Measurements from ENCODE around the gene CFTR. TPM values are rescaled to one million over a fixed set of nuclear protein-coding genes. Genes with fewer than 3 reads are reported as not detected.

Gene CFTR
- total and polyA plus RNA-seq, 3 donors from 2014 or later, result 5.1 to 6.9 (median 5.1) TPM

DNA sequence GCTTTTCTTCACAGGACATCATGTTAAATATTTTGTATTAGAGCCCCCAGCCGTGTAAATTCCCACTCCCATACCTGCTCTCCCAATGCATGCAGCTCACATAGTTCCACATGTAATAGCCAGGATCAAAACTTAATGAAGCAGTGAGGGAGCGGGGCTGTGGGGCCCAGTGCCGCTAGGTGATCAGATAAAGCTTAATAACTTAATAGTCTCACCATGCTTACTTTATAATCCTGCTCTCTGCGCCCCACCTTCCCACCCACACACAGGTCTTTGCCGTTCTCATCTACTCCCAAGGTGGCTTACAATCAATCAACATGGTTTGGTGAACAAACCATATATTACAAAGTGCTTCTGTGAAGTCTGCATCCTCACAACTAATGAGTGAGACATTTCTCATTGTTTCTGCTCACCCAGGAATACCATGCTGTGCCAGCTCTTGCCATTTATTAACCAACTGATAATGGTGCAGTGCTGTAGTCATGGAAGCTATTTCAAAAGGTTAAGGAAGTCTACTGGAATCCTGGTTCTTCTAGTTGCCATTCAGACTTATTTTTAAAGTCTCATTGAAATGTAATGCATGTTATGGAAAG, 237.0 kb downstream of the CFTR start:
- Histone ChIP-seq H3K4me1 (no peaks in the 10 kb centered on the region), H3K27me3 (no peaks in the 10 kb centered on the region), H3K27ac (no peak overlapping the region), H3K4me3 (no peak overlapping the region), H3K36me3 (ENCODE audit: low read depth, missing control alignments) (no peaks in the 10 kb centered on the region), H3K9me3 (no peaks in the 10 kb centered on the region)
- DNase-seq, result no peak
- intact Hi-C loops (cut with DNase I; ENCODE audit: low total_unique reads), result no loop called here
- WGBS, 2 donors, result 71 to 75% methylated on average over 5 of the region's 5 CpGs
- TF ChIP-seq, protein P1, sequence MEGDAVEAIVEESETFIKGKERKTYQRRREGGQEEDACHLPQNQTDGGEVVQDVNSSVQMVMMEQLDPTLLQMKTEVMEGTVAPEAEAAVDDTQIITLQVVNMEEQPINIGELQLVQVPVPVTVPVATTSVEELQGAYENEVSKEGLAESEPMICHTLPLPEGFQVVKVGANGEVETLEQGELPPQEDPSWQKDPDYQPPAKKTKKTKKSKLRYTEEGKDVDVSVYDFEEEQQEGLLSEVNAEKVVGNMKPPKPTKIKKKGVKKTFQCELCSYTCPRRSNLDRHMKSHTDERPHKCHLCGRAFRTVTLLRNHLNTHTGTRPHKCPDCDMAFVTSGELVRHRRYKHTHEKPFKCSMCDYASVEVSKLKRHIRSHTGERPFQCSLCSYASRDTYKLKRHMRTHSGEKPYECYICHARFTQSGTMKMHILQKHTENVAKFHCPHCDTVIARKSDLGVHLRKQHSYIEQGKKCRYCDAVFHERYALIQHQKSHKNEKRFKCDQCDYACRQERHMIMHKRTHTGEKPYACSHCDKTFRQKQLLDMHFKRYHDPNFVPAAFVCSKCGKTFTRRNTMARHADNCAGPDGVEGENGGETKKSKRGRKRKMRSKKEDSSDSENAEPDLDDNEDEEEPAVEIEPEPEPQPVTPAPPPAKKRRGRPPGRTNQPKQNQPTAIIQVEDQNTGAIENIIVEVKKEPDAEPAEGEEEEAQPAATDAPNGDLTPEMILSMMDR (IDR thresholded peaks at IDR 0.05), result no peak
- no peak for TF ChIP-seq POLR2A (IDR thresholded peaks at IDR 0.05)

DNA sequence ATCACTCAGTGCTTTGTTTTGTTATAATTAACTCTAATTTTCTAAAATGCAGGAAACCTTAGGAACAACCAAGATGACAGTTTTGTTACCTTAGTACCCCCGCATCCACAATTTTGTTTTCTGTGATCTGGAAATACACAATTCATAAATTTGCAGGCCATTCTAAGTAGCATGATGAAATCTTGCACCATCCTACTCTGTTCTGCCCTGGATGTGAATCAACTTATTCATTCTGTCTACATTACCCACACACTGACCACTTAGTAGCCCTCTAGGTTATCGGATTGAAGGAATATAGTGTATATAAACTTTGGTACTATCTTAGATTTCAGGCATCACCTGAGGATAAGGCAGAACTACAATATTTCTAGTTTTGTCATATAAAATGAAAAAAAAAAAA, 237.5 kb downstream of the CFTR start:
- no peaks in the 10 kb centered on the region for H3K36me3 ChIP-seq (ENCODE audit: low read depth, missing control alignments)
- 91 to 94% methylated on average over 2 of the region's 2 CpGs for whole genome bisulfite sequencing, 2 donors
- no peak overlapping the region for H3K27ac ChIP-seq
- H3K9me3 ChIP-seq, result no peaks in the 10 kb centered on the region
- no peak for DNase-seq
- intact Hi-C loops (cut with DNase I; ENCODE audit: low total_unique reads), result no loop called here
- no peaks in the 10 kb centered on the region for H3K27me3 ChIP-seq
- no peak overlapping the region for H3K4me3 ChIP-seq
- H3K4me1 ChIP-seq, result no peaks in the 10 kb centered on the region
- TF ChIP-seq POLR2A (IDR thresholded peaks at IDR 0.05), result no peak
- TF ChIP-seq, protein P1 (IDR thresholded peaks at IDR 0.05), result no peak

Small RNA genes lying within 50 kb of the gene (small RNA-seq; reads per million reads assigned to genes)
- gene AC000111.1 (0 reads per million in 2 donors), gene AC000111.2 (0 reads per million in 2 donors)

Other genes starting within 250 kb of the CFTR start
- gene WNT2, start 157.0 kb upstream of the CFTR start, total RNA-seq, result 1 to 10 TPM; 1.3 to 2.7 TPM
- 6.5 TPM for gene WNT2, start 157.0 kb upstream of the CFTR start, polyA plus RNA-seq (ENCODE audit: insufficient read depth, low read depth, low replicate concordance)
- gene ASZ1, start 52.5 kb upstream of the CFTR start, total RNA-seq, result 10 to 100 TPM; 18.1 to 27.6 TPM
- gene ASZ1, start 52.5 kb upstream of the CFTR start, polyA plus RNA-seq (ENCODE audit: insufficient read depth, low read depth, low replicate concordance), result 18.4 TPM